Amniotic epithelial cell (primary cell): ENCODE measurements around the gene C18orf54.
A peak's percentile ranks its signal among the peaks of the same experiment; 100 is the strongest.

Experiments used
- DNase-seq: peaks from one replicate; pipeline ENCODE4 v3.0.0-alpha.2; 2010; ENCODE audit warnings: low read depth

The C18orf54 gene

GRCh38 chr18:54387631-54388030 lies 29.9 kb downstream of the C18orf54 start:
- no peak for DNase-seq

GRCh38 chr18:54388203-54389142 lies 30.8 kb downstream of the C18orf54 start:
- peak; percentile 84 for DNase-seq

- no peak for DNase-seq
Observed at GRCh38 chr18:54389143-54389505, 31.4 kb downstream of the C18orf54 start.

DNA sequence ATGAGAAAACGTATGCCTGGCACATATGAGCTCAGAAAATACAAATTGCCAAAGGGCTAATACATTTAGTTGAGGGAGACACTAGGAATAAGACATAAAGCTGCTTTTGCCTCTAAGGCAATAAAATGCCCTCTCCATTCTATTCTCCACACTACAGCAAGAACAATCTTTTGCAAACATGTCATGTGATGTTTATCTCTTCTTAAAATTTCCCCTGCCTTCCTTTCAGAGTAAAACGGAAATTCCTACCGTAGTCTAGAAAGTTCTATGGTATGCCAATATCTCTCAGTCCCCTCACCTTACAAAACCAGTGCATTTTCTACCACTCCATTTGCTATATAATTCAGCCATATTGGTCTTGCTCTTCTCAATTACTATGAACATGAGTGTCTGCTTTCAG lies 33.1 kb downstream of the C18orf54 start:
- no peak for DNase-seq

- peak; percentile 60 for DNase-seq
Observed at GRCh38 chr18:54392543-54393023, 34.9 kb downstream of the C18orf54 start.

GRCh38 chr18:54393648-54394294 lies 36.1 kb downstream of the C18orf54 start:
- no peak for DNase-seq

DNA sequence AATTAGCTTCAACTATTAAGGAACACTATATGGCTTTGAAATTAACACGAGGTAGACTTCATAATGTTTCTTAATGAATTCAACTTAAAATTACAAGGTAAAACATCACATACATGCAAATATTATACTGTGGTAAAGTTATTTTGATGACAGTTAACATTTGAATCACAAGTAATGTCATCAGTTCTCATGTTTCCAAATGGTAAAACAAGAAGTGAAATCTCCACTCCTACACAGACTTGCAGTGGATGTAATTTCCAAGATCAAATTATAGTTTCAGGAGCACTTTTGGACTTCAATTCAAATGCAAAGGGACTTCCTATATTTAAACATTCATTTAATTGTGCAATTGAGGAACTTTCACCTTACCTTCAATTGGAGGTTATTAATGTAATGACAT lies 39.1 kb downstream of the C18orf54 start:
- DNase-seq = no peak

- DNase-seq = no peak
Observed at GRCh38 chr18:54405290-54405689, 47.6 kb downstream of the C18orf54 start.

DNA sequence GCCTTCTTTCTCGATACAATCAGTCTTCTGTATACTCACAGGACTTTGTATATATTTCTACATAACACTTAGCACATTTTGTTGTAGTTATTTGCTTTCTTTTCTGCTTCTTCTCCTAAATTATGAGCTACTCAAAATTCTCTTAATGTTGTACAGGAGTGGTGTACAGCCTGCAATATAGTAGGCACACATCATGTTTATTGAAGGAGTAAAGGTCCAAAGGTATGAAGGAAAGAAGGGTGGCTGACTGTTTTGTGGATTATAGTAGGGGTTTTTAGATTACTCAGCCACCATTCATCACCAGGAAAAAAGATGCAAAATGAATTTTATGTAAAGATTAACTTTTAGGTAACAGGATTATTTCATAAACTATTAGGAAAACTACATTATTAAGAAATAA lies 54.1 kb downstream of the C18orf54 start:
- no peak for DNase-seq

DNA sequence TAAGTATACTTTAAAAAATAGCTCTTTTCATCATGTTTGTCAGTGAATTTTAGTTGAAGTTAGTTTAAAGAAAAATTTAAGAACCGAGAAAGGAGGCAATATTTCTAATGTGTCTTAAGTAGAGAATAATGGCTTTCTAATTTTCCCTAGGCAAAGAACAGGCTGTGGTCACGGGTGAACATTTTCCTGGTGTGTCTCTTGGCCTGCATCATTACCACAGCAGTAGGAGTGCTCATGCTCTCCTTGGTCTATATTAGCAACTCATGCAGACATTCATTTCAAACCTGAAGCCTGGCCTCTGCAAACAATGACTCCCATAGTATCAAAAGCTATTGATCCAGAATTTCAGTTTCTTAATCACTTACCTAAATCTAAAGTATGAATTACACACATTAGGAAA lies 57.4 kb downstream of the C18orf54 start:
- DNase-seq = no peak

GRCh38 chr18:54416436-54416835 lies 58.7 kb downstream of the C18orf54 start:
- DNase-seq = peak; percentile 39

DNA sequence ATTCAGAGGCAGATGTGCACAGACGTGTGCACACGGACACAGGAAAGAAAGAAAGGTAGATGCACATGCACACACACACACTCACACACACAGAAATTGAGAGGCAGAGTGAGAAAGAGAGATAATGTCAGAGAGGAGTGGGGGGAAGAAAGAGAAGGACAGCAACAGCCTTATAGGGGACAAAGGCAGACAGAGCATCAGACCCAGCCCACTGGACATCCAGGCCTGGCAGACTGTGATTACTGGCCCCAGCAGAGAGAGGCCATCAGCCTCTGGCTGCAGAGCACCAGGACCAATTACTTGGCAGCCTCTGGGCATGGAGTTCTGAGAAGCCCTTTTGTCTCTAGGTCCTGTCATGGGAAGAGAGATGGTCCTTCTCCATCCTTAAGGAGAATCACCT lies 66.1 kb downstream of the C18orf54 start:
- no peak for DNase-seq

DNA sequence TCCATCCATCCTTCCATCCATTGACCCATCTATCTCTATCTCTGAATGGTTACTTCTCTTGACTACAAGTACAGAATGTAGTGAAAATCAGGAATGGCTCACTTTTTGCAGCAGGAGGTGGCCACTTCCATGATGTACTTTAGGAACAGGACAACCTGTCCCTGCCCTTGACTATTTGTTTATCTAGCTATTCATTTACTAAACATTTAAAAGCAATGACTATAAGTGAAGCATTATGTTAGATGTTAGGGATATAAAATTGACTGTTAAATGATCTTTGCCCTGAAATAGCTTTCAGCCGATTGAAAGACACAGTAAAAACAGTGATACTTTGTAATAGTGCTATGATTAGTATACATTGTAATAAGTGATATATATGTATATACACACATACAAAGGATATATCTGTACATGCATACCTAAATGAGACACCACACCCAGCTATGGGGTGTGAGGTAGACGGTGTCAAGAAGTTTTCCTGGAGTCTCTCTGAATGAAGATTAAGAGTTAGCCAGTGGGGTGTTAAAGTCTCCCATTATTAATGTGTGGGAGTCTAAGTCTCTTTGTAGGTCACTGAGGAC lies 68.5 kb downstream of the C18orf54 start:
- no peak for DNase-seq
